Cardiac muscle cell (in vitro differentiated cells and primary cell): ENCODE measurements around the gene ST7L. TPM values are rescaled to one million over a fixed set of nuclear protein-coding genes. Genes with fewer than 3 reads are reported as not detected.

Experiments
- DNase-seq, 2 donors: peaks; one replicate each; pipeline versions ENCODE4 v3.0.0 to v3.0.0-alpha.2; 2010 to 2017; ENCODE audit warnings: low read depth in 1 of 2, low spot score in 1 of 2
- H3K27ac ChIP-seq: fragments of 200-600 bp; sonication (generic); 2 replicates; pipeline ENCODE4 v1.5.1; 2016
- H3K27me3 ChIP-seq: fragments of 200-600 bp; sonication (generic); 2 replicates; pipeline ENCODE4 v1.6.0; 2016; ENCODE audit warnings: control low read depth
- H3K36me3 ChIP-seq: fragments of 200-600 bp; sonication (generic); 2 replicates; pipeline ENCODE4 v1.5.1; 2016; ENCODE audit warnings: control low read depth
- H3K4me1 ChIP-seq: fragments of 200-600 bp; sonication (generic); 2 replicates; pipeline ENCODE4 v1.8.1; 2017; ENCODE audit warnings: low read depth, mild to moderate bottlenecking, mixed run types
- H3K4me3 ChIP-seq: fragments of 200-600 bp; sonication (generic); 2 replicates; pipeline ENCODE4 v1.5.1; 2016; ENCODE audit warnings: mild to moderate bottlenecking
- H3K9me3 ChIP-seq: fragments of 200-600 bp; sonication (generic); 2 replicates; pipeline ENCODE4 v1.5.1; 2017; ENCODE audit warnings: low read depth, mild to moderate bottlenecking, control low read depth
- CTCF ChIP-seq: IDR thresholded peaks from 2 replicates; pipeline ENCODE4 v1.5.1; 2012; ENCODE audit warnings: low read depth, mild to moderate bottlenecking, low read length
- polyA plus RNA-seq: library from polyadenylated mRNA; unstranded; fragments of >200 nt; fragmentation: Nextera tagmentation; extraction: Ambion mirVana; gene quantifications from 2 replicates; pipeline ENCODE4 v1.2.1, GENCODE V29; 2016
- total RNA-seq: library from RNA; depleted of rRNA; stranded (reverse); fragments of >200 nt; gene quantifications from 2 replicates; pipeline ENCODE4 v1.2.3, GENCODE V29; 2016

Gene ST7L
- total and polyA plus RNA-seq, 2 experiments from 2014 or later: 19.7 to 26.6 TPM

- DNase-seq: no peak
- Histone ChIP-seq H3K27me3 (no peaks in the 10 kb centered on the region), H3K4me1 (no peaks in the 10 kb centered on the region), H3K36me3 (peaks cover 26% of the 10 kb centered on the region), H3K4me3 (no peak overlapping the region), H3K27ac (no peak overlapping the region), H3K9me3 (no peaks in the 10 kb centered on the region)
- TF ChIP-seq CTCF: no peak
Observed at GRCh38 chr1:112589766-112590165, 29.2 kb downstream of the ST7L start.

- Histone ChIP-seq H3K27me3 (no peaks in the 10 kb centered on the region), H3K4me1 (no peaks in the 10 kb centered on the region), H3K9me3 (no peaks in the 10 kb centered on the region), H3K27ac (no peak overlapping the region), H3K4me3 (no peak overlapping the region), H3K36me3 (peaks cover 21% of the 10 kb centered on the region)
- TF ChIP-seq CTCF: no peak
- DNase-seq: no peak
Observed at GRCh38 chr1:112583366-112583765, 35.6 kb downstream of the ST7L start.

- Histone ChIP-seq H3K9me3 (no peaks in the 10 kb centered on the region), H3K27me3 (no peaks in the 10 kb centered on the region), H3K36me3 (peaks cover 25% of the 10 kb centered on the region), H3K4me1 (no peaks in the 10 kb centered on the region), H3K27ac (no peak overlapping the region), H3K4me3 (no peak overlapping the region)
- no peak for TF ChIP-seq CTCF
- peak in 1 of 2 donors; percentile 11 for DNase-seq
Observed at GRCh38 chr1:112581586-112582192, 37.3 kb downstream of the ST7L start.

GRCh38 chr1:112579801-112580510, 39.0 kb downstream of the ST7L start:
- H3K4me3 ChIP-seq: no peak overlapping the region
- TF ChIP-seq CTCF: no peak
- H3K9me3 ChIP-seq: no peaks in the 10 kb centered on the region
- H3K27me3 ChIP-seq: no peaks in the 10 kb centered on the region
- H3K27ac ChIP-seq: no peak overlapping the region
- H3K36me3 ChIP-seq: peaks cover 35% of the 10 kb centered on the region
- DNase-seq: no peak
- no peaks in the 10 kb centered on the region for H3K4me1 ChIP-seq

- H3K27me3 ChIP-seq: no peaks in the 10 kb centered on the region
- H3K9me3 ChIP-seq: no peaks in the 10 kb centered on the region
- peaks cover 40% of the 10 kb centered on the region for H3K36me3 ChIP-seq
- no peak for TF ChIP-seq CTCF
- no peak overlapping the region for H3K4me3 ChIP-seq
- H3K27ac ChIP-seq: no peak overlapping the region
- DNase-seq: no peak
- no peaks in the 10 kb centered on the region for H3K4me1 ChIP-seq
Observed at GRCh38 chr1:112576240-112576639, 42.7 kb downstream of the ST7L start.
